Endometrial microvascular endothelial cells (primary cell): ENCODE measurements around the gene TBX2. TPM values are rescaled to one million over a fixed set of nuclear protein-coding genes. Genes with fewer than 3 reads are reported as not detected.
"Not testable (repeated sequence)": the region's sequence is repeated elsewhere in the genome, so short reads cannot be mapped to it uniquely, and the experiment has no call there.

ENCODE experiments used
- in situ Hi-C: cut with HindIII; loops from 2 replicates; pipeline ENCODE4 v1.10.0; 2017; ENCODE audit warnings: low sequenced_read_pairs, low pct_unique_long_range_greater_than_20kb; ENCODE audit errors: inconsistent ontology term
- total RNA-seq: library from RNA; depleted of rRNA; stranded (reverse); fragments of >200 nt; gene quantifications from one replicate; pipeline ENCODE4 v1.2.3, GENCODE V29; 2015; ENCODE audit errors: inconsistent ontology term

TBX2 gene
- total RNA-seq, 1 donor from 2014 or later, result 0.19 TPM

GRCh38 chr17:61442878-61443474 is 43.3 kb downstream of the TBX2 start:
- in situ Hi-C loops, result no loop called here

DNA sequence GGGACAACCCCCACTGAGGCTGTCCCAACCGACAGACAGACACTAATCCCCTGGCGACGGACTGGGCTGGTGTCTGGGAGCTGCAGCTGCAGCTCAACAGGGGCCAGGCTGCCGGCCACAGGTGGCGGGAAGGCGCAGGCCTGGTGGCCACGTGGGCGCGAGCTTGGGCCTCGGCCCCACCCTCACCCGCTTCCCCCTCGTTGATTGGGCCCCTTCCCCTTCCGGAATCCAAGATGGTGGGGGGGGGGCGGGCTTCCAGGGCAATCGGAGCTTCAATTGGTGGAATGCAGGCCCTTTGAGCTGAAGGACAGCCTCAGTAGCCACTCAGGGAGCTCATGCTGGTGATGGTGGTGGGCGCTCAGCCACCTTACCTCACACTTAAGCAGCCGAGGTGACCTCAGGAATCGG is 43.8 kb downstream of the TBX2 start:
- in situ Hi-C loops, result no loop called here

GRCh38 chr17:61444075-61444474 is 44.4 kb downstream of the TBX2 start:
- in situ Hi-C loops, result no loop called here

DNA sequence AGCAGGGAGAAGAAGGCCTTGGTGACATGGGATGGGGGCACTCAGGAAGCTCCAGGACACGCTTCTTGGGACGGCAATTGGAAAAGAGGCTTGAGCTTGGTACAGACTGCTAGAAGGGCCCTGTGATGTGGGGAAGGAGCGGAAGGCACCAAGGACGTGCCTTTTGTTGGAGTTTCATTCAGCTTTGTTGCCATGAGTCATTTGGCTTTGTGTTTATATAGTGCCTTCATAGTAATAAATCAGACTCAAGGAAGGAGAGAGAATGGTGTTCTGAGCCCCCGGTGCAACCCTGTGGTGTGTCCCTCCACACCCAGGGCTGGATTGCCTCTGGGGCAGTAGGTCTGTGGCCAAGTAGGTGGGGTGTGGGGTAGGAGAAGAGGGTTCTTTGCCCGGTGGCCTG is 45.2 kb downstream of the TBX2 start:
- in situ Hi-C loops, result no loop called here

- in situ Hi-C loops, result no loop called here
Observed at GRCh38 chr17:61447358-61447757, 47.7 kb downstream of the TBX2 start.

GRCh38 chr17:61448042-61448441 is 48.4 kb downstream of the TBX2 start:
- in situ Hi-C loops, result no loop called here

GRCh38 chr17:61449140-61449539 is 49.5 kb downstream of the TBX2 start:
- in situ Hi-C loops, result not testable (repeated sequence)

- in situ Hi-C loops, result no loop called here
Observed at GRCh38 chr17:61449707-61450640, 50.3 kb downstream of the TBX2 start.

GRCh38 chr17:61450641-61451537 is 51.2 kb downstream of the TBX2 start:
- in situ Hi-C loops, result no loop called here

GRCh38 chr17:61451538-61452300 is 52.1 kb downstream of the TBX2 start:
- in situ Hi-C loops, result no loop called here

DNA sequence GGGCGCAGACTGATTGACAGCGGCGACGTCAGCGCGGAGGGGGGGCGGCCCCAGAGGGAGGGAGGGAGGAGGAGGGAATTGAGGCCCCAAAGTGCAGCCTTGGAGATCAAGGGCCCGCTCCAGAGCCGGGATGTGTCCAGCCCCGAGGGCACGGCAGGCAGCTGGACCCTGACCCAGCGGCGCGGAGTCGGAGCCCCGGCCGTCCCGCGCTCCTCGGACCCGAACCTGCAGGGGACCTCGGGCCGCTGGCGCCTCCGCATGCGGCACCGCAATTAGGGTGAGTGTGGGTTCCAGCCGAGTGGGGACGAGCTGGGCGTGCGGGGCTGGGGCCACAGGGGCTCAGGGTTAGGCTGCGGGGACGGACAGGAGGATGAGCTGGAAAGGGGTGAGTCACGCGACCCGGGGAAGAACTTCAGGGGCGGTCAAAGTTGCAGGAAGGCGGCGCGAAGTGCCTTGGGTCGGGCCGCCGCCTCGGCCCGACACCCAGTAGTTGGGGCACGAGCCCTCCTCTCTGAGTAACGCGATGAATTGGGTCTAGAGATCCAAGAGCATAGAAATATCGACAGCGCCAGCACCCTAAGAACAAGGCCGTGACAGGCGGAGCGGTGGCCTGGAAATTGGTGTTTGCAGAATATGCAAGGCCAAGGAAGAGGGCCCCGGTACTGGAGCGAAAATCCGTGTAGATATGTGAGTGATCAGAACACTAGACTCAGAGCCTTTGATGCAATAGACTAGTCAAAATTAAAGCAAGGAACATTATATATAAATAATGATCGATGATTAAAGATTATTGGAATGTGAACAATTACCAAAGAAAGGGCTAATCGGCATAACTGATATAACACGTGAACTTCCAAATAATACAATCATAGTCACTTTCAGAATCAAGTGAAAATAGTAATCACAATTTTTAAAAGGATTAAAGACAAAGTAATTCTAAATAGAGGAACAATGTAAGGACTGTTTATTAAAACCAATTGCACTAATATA is 53.0 kb downstream of the TBX2 start, which contains the start of gene TBX4:
Gene TBX4, plus strand, starts transcription at position 122 of the 990 bp plus-strand sequence. CDS start 4,069 bp downstream, outside the sequence.
- in situ Hi-C loops, result no loop called here

DNA sequence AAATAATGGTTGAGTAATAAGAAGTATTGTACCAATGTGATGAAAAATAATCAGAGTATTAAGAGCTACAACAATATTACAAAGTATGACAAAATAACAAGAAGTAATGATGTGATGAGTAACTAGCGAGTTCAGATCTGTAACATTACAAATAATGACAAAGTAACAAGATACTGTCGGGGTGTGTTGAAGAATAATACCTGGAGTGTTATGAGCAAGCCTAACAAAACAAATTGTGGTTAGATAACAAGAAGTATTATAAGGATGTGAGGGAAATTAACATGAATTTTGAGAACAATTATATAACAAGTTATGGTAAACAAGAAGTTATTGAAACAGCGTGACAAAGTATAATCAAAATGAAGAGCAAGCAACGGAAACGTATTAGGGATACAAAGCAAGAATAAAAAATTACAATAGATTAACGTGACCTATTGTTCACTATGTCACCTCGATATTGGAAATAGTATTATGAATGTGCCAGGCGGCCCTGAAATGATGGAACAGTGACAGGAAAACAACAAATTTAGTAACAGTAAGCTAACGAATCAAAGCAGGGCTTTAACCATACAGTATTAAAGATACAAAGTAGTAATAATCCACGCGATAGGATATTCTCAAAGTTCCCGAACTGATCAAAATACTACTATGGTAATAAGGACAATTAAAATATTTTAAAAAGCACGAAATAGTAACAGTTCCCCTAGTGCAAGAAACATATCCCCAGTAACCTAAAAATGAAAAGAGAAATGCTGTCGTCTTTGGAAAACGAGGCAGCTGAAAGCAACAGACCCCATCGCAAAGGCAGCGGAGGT is 54.1 kb downstream of the TBX2 start:
- in situ Hi-C loops, result no loop called here

DNA sequence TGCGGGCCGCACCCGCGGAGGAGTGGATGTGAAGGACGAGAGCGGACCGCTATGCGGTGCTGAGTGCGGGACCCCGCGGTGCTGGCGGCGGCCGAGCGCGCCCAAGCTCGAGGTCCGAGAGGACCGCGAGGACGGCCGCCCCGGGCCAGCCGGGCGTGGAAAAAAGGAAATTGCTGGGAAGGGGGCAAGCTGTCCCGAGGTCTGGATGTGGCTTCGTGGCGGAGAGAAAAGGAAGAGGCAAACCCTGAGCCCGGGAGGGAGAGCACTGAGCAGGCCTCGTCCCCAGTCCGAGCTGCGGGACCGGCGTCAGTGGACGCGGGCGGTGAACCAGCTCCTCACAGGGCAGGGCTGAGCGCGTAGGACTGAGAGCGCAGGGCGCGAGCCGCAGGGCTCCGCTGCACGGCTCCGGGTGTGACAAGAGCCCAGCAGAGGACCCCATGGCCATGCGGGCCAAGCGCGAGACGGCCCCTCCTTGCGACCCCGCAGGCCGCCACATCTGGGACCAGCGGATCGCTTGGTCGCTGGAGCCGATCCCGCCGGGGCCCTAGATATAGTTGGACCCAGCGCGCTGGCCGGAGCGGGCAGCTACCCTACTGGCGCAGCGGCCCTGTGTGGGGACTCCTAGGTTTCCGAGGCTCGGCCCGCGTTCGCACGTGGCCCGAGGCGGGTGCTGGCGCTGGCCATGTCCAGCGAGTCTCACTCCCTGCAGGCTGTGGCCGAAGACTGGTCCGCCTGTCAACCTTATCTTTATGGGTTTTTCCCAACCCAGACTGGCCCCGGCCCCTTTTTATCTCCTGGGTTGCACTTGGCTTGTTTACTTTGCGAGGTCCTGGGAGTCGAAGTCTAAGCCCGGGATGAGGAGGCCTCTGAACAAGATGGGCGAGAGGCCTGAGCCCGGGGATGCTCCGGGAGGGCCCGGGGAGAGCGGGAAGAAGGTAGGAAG is 55.0 kb downstream of the TBX2 start:
- in situ Hi-C loops, result no loop called here

GRCh38 chr17:61455324-61456060 is 55.8 kb downstream of the TBX2 start:
- in situ Hi-C loops, result no loop called here

DNA sequence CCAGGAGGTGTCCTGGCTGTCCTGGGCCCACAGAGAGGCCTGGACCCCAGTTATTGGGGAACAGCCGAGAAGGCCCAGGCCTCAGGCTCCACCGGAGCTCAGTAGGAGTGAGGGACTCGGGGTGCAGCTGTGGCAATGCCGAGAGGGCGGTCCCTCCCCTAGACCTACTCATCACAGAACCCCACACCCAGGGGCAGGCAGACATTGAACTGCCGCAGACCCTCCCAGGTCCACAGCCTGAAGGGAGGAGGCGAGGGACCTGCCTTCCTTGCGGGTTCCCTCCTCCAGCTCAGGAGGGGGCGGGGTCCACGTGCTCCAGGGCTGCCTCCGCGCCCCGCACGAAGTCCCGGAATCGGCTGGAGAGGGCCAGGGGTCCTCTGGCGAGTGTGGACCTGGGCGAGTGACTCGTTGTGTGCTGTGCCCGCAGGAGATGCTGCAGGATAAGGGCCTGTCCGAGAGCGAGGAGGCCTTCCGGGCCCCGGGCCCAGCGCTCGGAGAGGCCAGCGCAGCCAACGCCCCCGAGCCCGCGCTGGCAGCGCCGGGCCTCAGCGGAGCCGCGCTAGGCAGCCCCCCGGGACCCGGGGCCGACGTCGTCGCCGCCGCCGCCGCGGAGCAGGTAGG is 56.5 kb downstream of the TBX2 start:
- in situ Hi-C loops, result no loop called here
